ENCODE measurements around the gene IKBKG. TPM values are rescaled to one million over a fixed set of nuclear protein-coding genes. Genes with fewer than 3 reads are reported as not detected.

Gene IKBKG
- total RNA-seq, 1 experiment from 2014 or later: 30.4 TPM

GRCh38 chrX:154595559-154596249, 48.3 kb downstream of the IKBKG start:
- Histone ChIP-seq H3K27ac (ENCODE audit: low read depth, low read length, poor library complexity, severe bottlenecking) (no peak overlapping the region), H3K4me3 (ENCODE audit: low read depth, low read length, poor library complexity, severe bottlenecking) (no peak overlapping the region), H3K9me3 (ENCODE audit: low read depth, low read length, poor library complexity, severe bottlenecking) (no peaks in the 10 kb centered on the region), H3K4me1 (ENCODE audit: insufficient read depth, low read length, poor library complexity, severe bottlenecking) (peaks cover 8% of the 10 kb centered on the region), H3K36me3 (ENCODE audit: insufficient read depth, low read length, poor library complexity, severe bottlenecking) (no peaks in the 10 kb centered on the region), H3K27me3 (replicated peaks; ENCODE audit: insufficient read depth, low read depth, low read length, poor library complexity) (no peaks in the 10 kb centered on the region)
- TF ChIP-seq, protein P1, sequence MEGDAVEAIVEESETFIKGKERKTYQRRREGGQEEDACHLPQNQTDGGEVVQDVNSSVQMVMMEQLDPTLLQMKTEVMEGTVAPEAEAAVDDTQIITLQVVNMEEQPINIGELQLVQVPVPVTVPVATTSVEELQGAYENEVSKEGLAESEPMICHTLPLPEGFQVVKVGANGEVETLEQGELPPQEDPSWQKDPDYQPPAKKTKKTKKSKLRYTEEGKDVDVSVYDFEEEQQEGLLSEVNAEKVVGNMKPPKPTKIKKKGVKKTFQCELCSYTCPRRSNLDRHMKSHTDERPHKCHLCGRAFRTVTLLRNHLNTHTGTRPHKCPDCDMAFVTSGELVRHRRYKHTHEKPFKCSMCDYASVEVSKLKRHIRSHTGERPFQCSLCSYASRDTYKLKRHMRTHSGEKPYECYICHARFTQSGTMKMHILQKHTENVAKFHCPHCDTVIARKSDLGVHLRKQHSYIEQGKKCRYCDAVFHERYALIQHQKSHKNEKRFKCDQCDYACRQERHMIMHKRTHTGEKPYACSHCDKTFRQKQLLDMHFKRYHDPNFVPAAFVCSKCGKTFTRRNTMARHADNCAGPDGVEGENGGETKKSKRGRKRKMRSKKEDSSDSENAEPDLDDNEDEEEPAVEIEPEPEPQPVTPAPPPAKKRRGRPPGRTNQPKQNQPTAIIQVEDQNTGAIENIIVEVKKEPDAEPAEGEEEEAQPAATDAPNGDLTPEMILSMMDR (conservative IDR thresholded peaks at IDR 0.05; ENCODE audit: low read depth, low read length): no peak
- TF ChIP-seq EZH2 (IDR thresholded peaks at IDR 0.05; ENCODE audit: borderline replicate concordance, low read depth, low read length, poor library complexity, severe bottlenecking): no peak
- ChIA-PET CTCF (no interaction called here), POLR2A (ENCODE audit: low non-redundant PET) (no interaction called here)
- intact Hi-C loops (cut with micrococcal nuclease; ENCODE audit: unreplicated experiment): no loop called here
- no peak for DNase-seq (ENCODE audit: low spot score)
- no TSS peak for BruUV-seq (replicated peaks)

DNA sequence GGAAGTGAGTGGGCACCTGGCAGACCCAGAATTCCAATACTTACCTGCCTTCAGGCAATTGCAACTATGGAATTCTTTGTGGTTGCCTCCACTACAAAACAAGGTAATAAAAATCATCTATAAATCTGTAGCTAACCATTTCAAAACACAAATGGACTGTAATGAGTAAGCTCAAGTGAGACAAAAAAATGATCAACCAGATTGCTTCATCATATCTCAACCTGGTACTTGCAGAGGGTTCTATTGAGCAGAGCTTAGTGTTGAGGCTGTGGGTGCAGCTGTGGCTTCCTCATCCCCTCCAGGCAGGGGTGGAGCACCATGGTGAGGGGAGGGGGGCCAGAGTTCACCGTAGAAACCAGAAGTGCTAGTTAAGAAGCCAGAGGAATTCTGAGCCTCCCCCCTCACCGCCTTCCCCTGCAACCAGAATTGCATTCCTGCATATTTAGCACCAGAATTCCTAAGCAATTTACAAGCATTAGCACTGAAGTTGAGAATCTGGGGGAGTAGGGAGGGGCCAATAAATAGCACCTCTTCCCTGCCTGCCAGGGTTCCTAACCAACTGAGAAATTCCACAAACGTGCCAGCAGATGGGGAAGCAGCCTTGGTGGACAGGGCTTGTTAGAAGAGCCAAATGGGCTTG, 49.0 kb downstream of the IKBKG start:
- H3K9me3 ChIP-seq (ENCODE audit: low read depth, low read length, poor library complexity, severe bottlenecking): no peaks in the 10 kb centered on the region
- no peak overlapping the region for H3K4me3 ChIP-seq (ENCODE audit: low read depth, low read length, poor library complexity, severe bottlenecking)
- ChIA-PET CTCF (no interaction called here), POLR2A (ENCODE audit: low non-redundant PET) (no interaction called here)
- DNase-seq (ENCODE audit: low spot score): peak; percentile 72
- H3K27me3 ChIP-seq (replicated peaks; ENCODE audit: insufficient read depth, low read depth, low read length, poor library complexity): no peaks in the 10 kb centered on the region
- peaks cover 8% of the 10 kb centered on the region for H3K4me1 ChIP-seq (ENCODE audit: insufficient read depth, low read length, poor library complexity, severe bottlenecking)
- intact Hi-C loops (cut with micrococcal nuclease; ENCODE audit: unreplicated experiment): no loop called here
- no peaks in the 10 kb centered on the region for H3K36me3 ChIP-seq (ENCODE audit: insufficient read depth, low read length, poor library complexity, severe bottlenecking)
- TF ChIP-seq EZH2 (IDR thresholded peaks at IDR 0.05; ENCODE audit: borderline replicate concordance, low read depth, low read length, poor library complexity, severe bottlenecking): no peak
- TF ChIP-seq, protein P1 (conservative IDR thresholded peaks at IDR 0.05; ENCODE audit: low read depth, low read length): 0 out of 2 replicates have a peak, but pooled peaks have one; percentile 25
- H3K27ac ChIP-seq (ENCODE audit: low read depth, low read length, poor library complexity, severe bottlenecking): no peak overlapping the region
- BruUV-seq (replicated peaks): no TSS peak

GRCh38 chrX:154597221-154597620, 49.8 kb downstream of the IKBKG start:
- H3K9me3 ChIP-seq (ENCODE audit: low read depth, low read length, poor library complexity, severe bottlenecking): no peaks in the 10 kb centered on the region
- no peak for TF ChIP-seq EZH2 (IDR thresholded peaks at IDR 0.05; ENCODE audit: borderline replicate concordance, low read depth, low read length, poor library complexity, severe bottlenecking)
- TF ChIP-seq, protein P1 (conservative IDR thresholded peaks at IDR 0.05; ENCODE audit: low read depth, low read length): no peak
- DNase-seq (ENCODE audit: low spot score): no peak
- no peak overlapping the region for H3K4me3 ChIP-seq (ENCODE audit: low read depth, low read length, poor library complexity, severe bottlenecking)
- no peaks in the 10 kb centered on the region for H3K36me3 ChIP-seq (ENCODE audit: insufficient read depth, low read length, poor library complexity, severe bottlenecking)
- ChIA-PET POLR2A (ENCODE audit: low non-redundant PET) (no interaction called here), CTCF (no interaction called here)
- no TSS peak for BruUV-seq (replicated peaks)
- H3K4me1 ChIP-seq (ENCODE audit: insufficient read depth, low read length, poor library complexity, severe bottlenecking): peaks cover 8% of the 10 kb centered on the region
- H3K27me3 ChIP-seq (replicated peaks; ENCODE audit: insufficient read depth, low read depth, low read length, poor library complexity): no peaks in the 10 kb centered on the region
- intact Hi-C loops (cut with micrococcal nuclease; ENCODE audit: unreplicated experiment): no loop called here
- no peak overlapping the region for H3K27ac ChIP-seq (ENCODE audit: low read depth, low read length, poor library complexity, severe bottlenecking)

Measured in A673 (cell line).